HFF-Myc (cell line): ENCODE results near the gene PDF.

Experiments
- DNase-seq: peaks from one replicate; pipeline ENCODE4 v3.0.0-alpha.2; 2011; ENCODE audit warnings: low read depth; ENCODE audit errors: extremely low read depth
- H3K4me3 ChIP-seq: replicated peaks from 2 replicates; pipeline ENCODE4 v1.5.1; 2011; ENCODE audit warnings: low read depth, mild to moderate bottlenecking, control low read depth, low read length
- CTCF ChIP-seq: IDR thresholded peaks from 2 replicates; pipeline ENCODE4 v1.5.1; 2012; ENCODE audit warnings: mild to moderate bottlenecking, low read depth, low read length, control low read depth; ENCODE audit errors: missing control alignments

Gene PDF

GRCh38 chr16:69351309-69352027 is 21.1 kb upstream of the PDF start, which contains the start of gene TMED6:
TMED6 (minus strand) TSS chr16:69351786; CDS start chr16:69351753, 33 bp downstream.
- no peak for TF ChIP-seq CTCF
- H3K4me3 ChIP-seq = no peak within 1 kb of the TSS
- DNase-seq = no peak

GRCh38 chr16:69350536-69351133 is 20.2 kb upstream of the PDF start:
- H3K4me3 ChIP-seq = no peak overlapping the region
- no peak for TF ChIP-seq CTCF
- no peak for DNase-seq

- H3K4me3 ChIP-seq = no peak overlapping the region
- no peak for TF ChIP-seq CTCF
- DNase-seq = no peak
Measured at GRCh38 chr16:69349536-69349935, 19.1 kb upstream of the PDF start.

GRCh38 chr16:69348222-69348621 is 17.8 kb upstream of the PDF start:
- H3K4me3 ChIP-seq = no peak overlapping the region
- DNase-seq = no peak
- no peak for TF ChIP-seq CTCF

GRCh38 chr16:69346683-69347082 is 16.3 kb upstream of the PDF start:
- DNase-seq = no peak
- no peak for TF ChIP-seq CTCF
- H3K4me3 ChIP-seq = no peak overlapping the region

GRCh38 chr16:69345923-69346322 is 15.5 kb upstream of the PDF start:
- no peak for DNase-seq
- no peak for TF ChIP-seq CTCF
- H3K4me3 ChIP-seq = no peak overlapping the region
